ENCODE results near the gene PEX11A.
"Not testable (repeated sequence)": the region's sequence is repeated elsewhere in the genome, so short reads cannot be mapped to it uniquely, and the experiment has no call there.

The PEX11A gene

GRCh38 chr15:89704411-89704810 is 13.9 kb upstream of the PEX11A start:
- Histone ChIP-seq H3K4ac (ENCODE audit: low read depth, low read length) (no peak overlapping the region), H4K5ac (ENCODE audit: low read length) (no peak overlapping the region), H3K18ac (ENCODE audit: low read length) (no peak overlapping the region), H3K4me3 (ENCODE audit: low read length) (no peak overlapping the region), H2BK5ac (ENCODE audit: low read length) (no peak overlapping the region), H3K79me1 (ENCODE audit: low read length) (no peaks in the 10 kb centered on the region), H3K4me2 (ENCODE audit: low read length) (no peak overlapping the region), H2AK5ac (ENCODE audit: low read length) (no peak overlapping the region), H2BK15ac (replicated peaks; ENCODE audit: low read depth) (no peak overlapping the region), H3K36me3 (ENCODE audit: control insufficient read depth, insufficient read depth, low read length) (no peaks in the 10 kb centered on the region), H3K23ac (ENCODE audit: low read length) (no peak overlapping the region), H3K56ac (ENCODE audit: low read length) (no peak overlapping the region), H3K79me2 (ENCODE audit: control insufficient read depth, insufficient read depth, low read length) (no peaks in the 10 kb centered on the region), H3K27me3 (ENCODE audit: insufficient read depth, low read length, poor library complexity) (peaks cover 2% of the 10 kb centered on the region), H2BK120ac (ENCODE audit: low read depth, low read length) (no peak overlapping the region), H3K9ac (ENCODE audit: low read length) (no peak overlapping the region), H4K8ac (ENCODE audit: low read depth, low read length) (no peak overlapping the region), H3K4me1 (ENCODE audit: control insufficient read depth, low read depth, low read length) (no peaks in the 10 kb centered on the region), H3K27ac (ENCODE audit: low read depth, low read length) (no peak overlapping the region)
- no peak for DNase-seq

- H2BK5ac ChIP-seq (ENCODE audit: low read length), result no peak overlapping the region
- no peak overlapping the region for H4K8ac ChIP-seq (ENCODE audit: low read depth, low read length)
- H4K5ac ChIP-seq (ENCODE audit: low read length), result no peak overlapping the region
- H3K4ac ChIP-seq (ENCODE audit: low read depth, low read length), result no peak overlapping the region
- no peak overlapping the region for H3K4me3 ChIP-seq (ENCODE audit: low read length)
- H3K23ac ChIP-seq (ENCODE audit: low read length), result no peak overlapping the region
- H3K79me2 ChIP-seq (ENCODE audit: control insufficient read depth, insufficient read depth, low read length), result no peaks in the 10 kb centered on the region
- no peak overlapping the region for H2BK120ac ChIP-seq (ENCODE audit: low read depth, low read length)
- no peak for DNase-seq
- no peaks in the 10 kb centered on the region for H3K27me3 ChIP-seq (ENCODE audit: insufficient read depth, low read length, poor library complexity)
- WGBS (ENCODE audit: extremely low coverage, insufficient coverage, low lambda C conversion rate), result no CpG with 5 or more reads among the region's 1 CpG
- H3K79me1 ChIP-seq (ENCODE audit: low read length), result no peaks in the 10 kb centered on the region
- H2BK15ac ChIP-seq (replicated peaks; ENCODE audit: low read depth), result no peak overlapping the region
- no peaks in the 10 kb centered on the region for H3K36me3 ChIP-seq (ENCODE audit: control insufficient read depth, insufficient read depth, low read length)
- no peak overlapping the region for H3K18ac ChIP-seq (ENCODE audit: low read length)
- H3K4me2 ChIP-seq (ENCODE audit: low read length), result no peak overlapping the region
- H3K56ac ChIP-seq (ENCODE audit: low read length), result no peak overlapping the region
- H3K9ac ChIP-seq (ENCODE audit: low read length), result no peak overlapping the region
- no peak overlapping the region for H3K27ac ChIP-seq (ENCODE audit: low read depth, low read length)
- H2AK5ac ChIP-seq (ENCODE audit: low read length), result no peak overlapping the region
- peaks cover 2% of the 10 kb centered on the region for H3K4me1 ChIP-seq (ENCODE audit: control insufficient read depth, low read depth, low read length)
These were observed 4.6 kb upstream of the PEX11A start for GRCh38 chr15:89695198-89695597.

- no peak overlapping the region for H2BK5ac ChIP-seq (ENCODE audit: low read length)
- H2BK15ac ChIP-seq (replicated peaks; ENCODE audit: low read depth), result no peak overlapping the region
- H3K27ac ChIP-seq (ENCODE audit: low read depth, low read length), result no peak overlapping the region
- no peak overlapping the region for H3K23ac ChIP-seq (ENCODE audit: low read length)
- H3K18ac ChIP-seq (ENCODE audit: low read length), result no peak overlapping the region
- H4K5ac ChIP-seq (ENCODE audit: low read length), result no peak overlapping the region
- no peak overlapping the region for H4K8ac ChIP-seq (ENCODE audit: low read depth, low read length)
- H3K27me3 ChIP-seq (ENCODE audit: insufficient read depth, low read length, poor library complexity), result no peaks in the 10 kb centered on the region
- H3K4me2 ChIP-seq (ENCODE audit: low read length), result no peak overlapping the region
- no peak overlapping the region for H3K56ac ChIP-seq (ENCODE audit: low read length)
- no peak for DNase-seq
- no peak overlapping the region for H2AK5ac ChIP-seq (ENCODE audit: low read length)
- H2BK120ac ChIP-seq (ENCODE audit: low read depth, low read length), result no peak overlapping the region
- peaks cover 2% of the 10 kb centered on the region for H3K4me1 ChIP-seq (ENCODE audit: control insufficient read depth, low read depth, low read length)
- no peak overlapping the region for H3K4me3 ChIP-seq (ENCODE audit: low read length)
- no peaks in the 10 kb centered on the region for H3K79me1 ChIP-seq (ENCODE audit: low read length)
- H3K4ac ChIP-seq (ENCODE audit: low read depth, low read length), result no peak overlapping the region
- no peaks in the 10 kb centered on the region for H3K79me2 ChIP-seq (ENCODE audit: control insufficient read depth, insufficient read depth, low read length)
- H3K9ac ChIP-seq (ENCODE audit: low read length), result no peak overlapping the region
- no CpG with 5 or more reads among the region's 1 CpG for whole genome bisulfite sequencing (ENCODE audit: extremely low coverage, insufficient coverage, low lambda C conversion rate)
- H3K36me3 ChIP-seq (ENCODE audit: control insufficient read depth, insufficient read depth, low read length), result no peaks in the 10 kb centered on the region
These were observed 3.1 kb upstream of the PEX11A start for GRCh38 chr15:89693696-89694095.

DNA sequence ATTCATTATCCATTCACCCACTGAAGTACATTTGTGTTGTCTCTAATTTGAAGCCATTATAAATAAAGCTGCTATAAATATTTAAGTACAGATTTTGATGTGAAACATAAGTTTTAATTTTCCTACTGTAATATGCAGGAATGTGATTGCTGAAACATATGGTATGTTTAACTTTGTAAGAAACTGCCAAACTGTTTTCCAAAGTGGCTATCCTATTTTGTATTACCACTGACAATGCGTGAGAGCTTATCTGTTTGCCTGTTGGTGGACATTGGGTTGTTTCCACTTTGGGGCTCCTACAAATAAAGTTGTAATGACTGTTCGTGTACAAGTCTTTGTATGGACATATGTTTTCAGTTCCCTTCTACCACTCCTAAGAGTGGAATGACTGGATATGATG is 2.5 kb upstream of the PEX11A start:
- H3K4ac ChIP-seq (ENCODE audit: low read depth, low read length), result no peak overlapping the region
- no peak overlapping the region for H3K56ac ChIP-seq (ENCODE audit: low read length)

GRCh38 chr15:89689930-89690275 is 651 bp downstream of the PEX11A start:
- H3K79me1 ChIP-seq (ENCODE audit: low read length); DNase-seq; H2BK15ac ChIP-seq (replicated peaks; ENCODE audit: low read depth); H3K18ac ChIP-seq (ENCODE audit: low read length); H3K27me3 ChIP-seq (ENCODE audit: insufficient read depth, low read length, poor library complexity); H3K23ac ChIP-seq (ENCODE audit: low read length); H4K5ac ChIP-seq (ENCODE audit: low read length); H2AK5ac ChIP-seq (ENCODE audit: low read length); H3K4ac ChIP-seq (ENCODE audit: low read depth, low read length); H4K8ac ChIP-seq (ENCODE audit: low read depth, low read length); H3K36me3 ChIP-seq (ENCODE audit: control insufficient read depth, insufficient read depth, low read length); H2BK5ac ChIP-seq (ENCODE audit: low read length); H2BK120ac ChIP-seq (ENCODE audit: low read depth, low read length); H3K79me2 ChIP-seq (ENCODE audit: control insufficient read depth, insufficient read depth, low read length); H3K27ac ChIP-seq (ENCODE audit: low read depth, low read length); H3K4me1 ChIP-seq (ENCODE audit: control insufficient read depth, low read depth, low read length): not testable (repeated sequence)
- Histone ChIP-seq H3K4me2 (ENCODE audit: low read length) (peak overlapping the region; percentile 84), H3K4me3 (ENCODE audit: low read length) (peak overlapping the region; percentile 72), H3K9ac (ENCODE audit: low read length) (peak overlapping the region; percentile 66), H3K56ac (ENCODE audit: low read length) (peak overlapping the region; percentile 73)
- WGBS (ENCODE audit: extremely low coverage, insufficient coverage, low lambda C conversion rate), result no CpG with 5 or more reads among the region's 15 CpGs

More for the DNA sequence above, 2.5 kb upstream of the PEX11A start:
- Histone ChIP-seq H3K4me1 (ENCODE audit: control insufficient read depth, low read depth, low read length) (peaks cover 2% of the 10 kb centered on the region), H3K79me2 (ENCODE audit: control insufficient read depth, insufficient read depth, low read length) (no peaks in the 10 kb centered on the region), H3K79me1 (ENCODE audit: low read length) (no peaks in the 10 kb centered on the region), H3K27me3 (ENCODE audit: insufficient read depth, low read length, poor library complexity) (no peaks in the 10 kb centered on the region), H3K4me3 (ENCODE audit: low read length) (no peak overlapping the region), H2AK5ac (ENCODE audit: low read length) (no peak overlapping the region), H3K23ac (ENCODE audit: low read length) (no peak overlapping the region), H3K27ac (ENCODE audit: low read depth, low read length) (no peak overlapping the region), H3K36me3 (ENCODE audit: control insufficient read depth, insufficient read depth, low read length) (no peaks in the 10 kb centered on the region), H2BK15ac (replicated peaks; ENCODE audit: low read depth) (no peak overlapping the region), H3K18ac (ENCODE audit: low read length) (no peak overlapping the region), H4K5ac (ENCODE audit: low read length) (no peak overlapping the region), H2BK120ac (ENCODE audit: low read depth, low read length) (no peak overlapping the region), H2BK5ac (ENCODE audit: low read length) (no peak overlapping the region), H3K9ac (ENCODE audit: low read length) (no peak overlapping the region), H4K8ac (ENCODE audit: low read depth, low read length) (no peak overlapping the region), H3K4me2 (ENCODE audit: low read length) (no peak overlapping the region)
- WGBS (ENCODE audit: extremely low coverage, insufficient coverage, low lambda C conversion rate), result no CpG with 5 or more reads among the region's 2 CpGs
- no peak for DNase-seq

- Histone ChIP-seq H2AK5ac (ENCODE audit: low read length) (no peak overlapping the region), H3K23ac (ENCODE audit: low read length) (no peak overlapping the region), H2BK120ac (ENCODE audit: low read depth, low read length) (no peak overlapping the region), H4K5ac (ENCODE audit: low read length) (no peak overlapping the region), H3K79me1 (ENCODE audit: low read length) (no peaks in the 10 kb centered on the region), H3K4me3 (ENCODE audit: low read length) (no peak overlapping the region), H3K4ac (ENCODE audit: low read depth, low read length) (no peak overlapping the region), H3K9ac (ENCODE audit: low read length) (no peak overlapping the region), H2BK15ac (replicated peaks; ENCODE audit: low read depth) (no peak overlapping the region), H4K8ac (ENCODE audit: low read depth, low read length) (no peak overlapping the region), H3K36me3 (ENCODE audit: control insufficient read depth, insufficient read depth, low read length) (no peaks in the 10 kb centered on the region), H3K27me3 (ENCODE audit: insufficient read depth, low read length, poor library complexity) (no peaks in the 10 kb centered on the region), H3K4me1 (ENCODE audit: control insufficient read depth, low read depth, low read length) (peaks cover 2% of the 10 kb centered on the region), H2BK5ac (ENCODE audit: low read length) (no peak overlapping the region), H3K4me2 (ENCODE audit: low read length) (no peak overlapping the region), H3K27ac (ENCODE audit: low read depth, low read length) (no peak overlapping the region), H3K79me2 (ENCODE audit: control insufficient read depth, insufficient read depth, low read length) (no peaks in the 10 kb centered on the region), H3K56ac (ENCODE audit: low read length) (no peak overlapping the region), H3K18ac (ENCODE audit: low read length) (no peak overlapping the region)
- no peak for DNase-seq
These were observed 4.0 kb downstream of the PEX11A start for GRCh38 chr15:89686522-89686921.

Measured in mesendoderm (in vitro differentiated cells).